ENCODE data around the gene ANKRD53. TPM values are rescaled to one million over a fixed set of nuclear protein-coding genes. Genes with fewer than 3 reads are reported as not detected.

Gene ANKRD53
- polyA plus RNA-seq, 1 donor from 2014 or later = not detected

GRCh38 chr2:70944111-70944690 lies 34.2 kb upstream of the ANKRD53 start:
- Histone ChIP-seq H3K27me3 (ENCODE audit: insufficient read depth, low read depth, low read length) (peaks cover 19% of the 10 kb centered on the region), H3K4me3 (ENCODE audit: low read length) (no peak overlapping the region), H3K9me3 (ENCODE audit: low read length) (no peaks in the 10 kb centered on the region), H3F3A (ENCODE audit: insufficient read depth, low read length, poor library complexity, severe bottlenecking) (no peaks in the 10 kb centered on the region), H2AFZ (ENCODE audit: low read depth, low read length) (no peak overlapping the region), H4K20me1 (ENCODE audit: insufficient read depth) (no peaks in the 10 kb centered on the region), H3K9me2 (ENCODE audit: insufficient read depth, low read length) (no peaks in the 10 kb centered on the region), H3K4me2 (ENCODE audit: low read length) (no peak overlapping the region), H3K36me3 (ENCODE audit: insufficient read depth, low read length) (no peaks in the 10 kb centered on the region), H3K9ac (ENCODE audit: low read length) (no peak overlapping the region), H3K27ac (ENCODE audit: low read length) (no peak overlapping the region), H3K79me2 (replicated peaks; ENCODE audit: insufficient read depth, low read length) (no peaks in the 10 kb centered on the region)
- no peak for TF ChIP-seq POLR2AphosphoS5 (IDR thresholded peaks at IDR 0.05)
- no peak for TF ChIP-seq RAD21 (conservative IDR thresholded peaks at IDR 0.05)
- no peak for TF ChIP-seq EP300 (conservative IDR thresholded peaks at IDR 0.05; ENCODE audit: poor library complexity, severe bottlenecking)
- TF ChIP-seq, protein P1, sequence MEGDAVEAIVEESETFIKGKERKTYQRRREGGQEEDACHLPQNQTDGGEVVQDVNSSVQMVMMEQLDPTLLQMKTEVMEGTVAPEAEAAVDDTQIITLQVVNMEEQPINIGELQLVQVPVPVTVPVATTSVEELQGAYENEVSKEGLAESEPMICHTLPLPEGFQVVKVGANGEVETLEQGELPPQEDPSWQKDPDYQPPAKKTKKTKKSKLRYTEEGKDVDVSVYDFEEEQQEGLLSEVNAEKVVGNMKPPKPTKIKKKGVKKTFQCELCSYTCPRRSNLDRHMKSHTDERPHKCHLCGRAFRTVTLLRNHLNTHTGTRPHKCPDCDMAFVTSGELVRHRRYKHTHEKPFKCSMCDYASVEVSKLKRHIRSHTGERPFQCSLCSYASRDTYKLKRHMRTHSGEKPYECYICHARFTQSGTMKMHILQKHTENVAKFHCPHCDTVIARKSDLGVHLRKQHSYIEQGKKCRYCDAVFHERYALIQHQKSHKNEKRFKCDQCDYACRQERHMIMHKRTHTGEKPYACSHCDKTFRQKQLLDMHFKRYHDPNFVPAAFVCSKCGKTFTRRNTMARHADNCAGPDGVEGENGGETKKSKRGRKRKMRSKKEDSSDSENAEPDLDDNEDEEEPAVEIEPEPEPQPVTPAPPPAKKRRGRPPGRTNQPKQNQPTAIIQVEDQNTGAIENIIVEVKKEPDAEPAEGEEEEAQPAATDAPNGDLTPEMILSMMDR (IDR thresholded peaks at IDR 0.05; ENCODE audit: poor library complexity, severe bottlenecking) = no peak
- no peak for TF ChIP-seq EZH2 (IDR thresholded peaks at IDR 0.05; ENCODE audit: borderline replicate concordance, insufficient read depth, low read length, poor library complexity, severe bottlenecking)
- TF ChIP-seq, protein P2, sequence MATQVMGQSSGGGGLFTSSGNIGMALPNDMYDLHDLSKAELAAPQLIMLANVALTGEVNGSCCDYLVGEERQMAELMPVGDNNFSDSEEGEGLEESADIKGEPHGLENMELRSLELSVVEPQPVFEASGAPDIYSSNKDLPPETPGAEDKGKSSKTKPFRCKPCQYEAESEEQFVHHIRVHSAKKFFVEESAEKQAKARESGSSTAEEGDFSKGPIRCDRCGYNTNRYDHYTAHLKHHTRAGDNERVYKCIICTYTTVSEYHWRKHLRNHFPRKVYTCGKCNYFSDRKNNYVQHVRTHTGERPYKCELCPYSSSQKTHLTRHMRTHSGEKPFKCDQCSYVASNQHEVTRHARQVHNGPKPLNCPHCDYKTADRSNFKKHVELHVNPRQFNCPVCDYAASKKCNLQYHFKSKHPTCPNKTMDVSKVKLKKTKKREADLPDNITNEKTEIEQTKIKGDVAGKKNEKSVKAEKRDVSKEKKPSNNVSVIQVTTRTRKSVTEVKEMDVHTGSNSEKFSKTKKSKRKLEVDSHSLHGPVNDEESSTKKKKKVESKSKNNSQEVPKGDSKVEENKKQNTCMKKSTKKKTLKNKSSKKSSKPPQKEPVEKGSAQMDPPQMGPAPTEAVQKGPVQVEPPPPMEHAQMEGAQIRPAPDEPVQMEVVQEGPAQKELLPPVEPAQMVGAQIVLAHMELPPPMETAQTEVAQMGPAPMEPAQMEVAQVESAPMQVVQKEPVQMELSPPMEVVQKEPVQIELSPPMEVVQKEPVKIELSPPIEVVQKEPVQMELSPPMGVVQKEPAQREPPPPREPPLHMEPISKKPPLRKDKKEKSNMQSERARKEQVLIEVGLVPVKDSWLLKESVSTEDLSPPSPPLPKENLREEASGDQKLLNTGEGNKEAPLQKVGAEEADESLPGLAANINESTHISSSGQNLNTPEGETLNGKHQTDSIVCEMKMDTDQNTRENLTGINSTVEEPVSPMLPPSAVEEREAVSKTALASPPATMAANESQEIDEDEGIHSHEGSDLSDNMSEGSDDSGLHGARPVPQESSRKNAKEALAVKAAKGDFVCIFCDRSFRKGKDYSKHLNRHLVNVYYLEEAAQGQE (IDR thresholded peaks at IDR 0.05; ENCODE audit: borderline replicate concordance) = no peak
- TF ChIP-seq MXI1 (conservative IDR thresholded peaks at IDR 0.05; ENCODE audit: poor library complexity, severe bottlenecking) = no peak
- no peak for TF ChIP-seq TAF1 (IDR thresholded peaks at IDR 0.05; ENCODE audit: low read depth)
- TF ChIP-seq SMC3 (conservative IDR thresholded peaks at IDR 0.05; ENCODE audit: poor library complexity) = no peak

- H3K36me3 ChIP-seq (ENCODE audit: insufficient read depth, low read length) = no peaks in the 10 kb centered on the region
- H3K79me2 ChIP-seq (replicated peaks; ENCODE audit: insufficient read depth, low read length) = no peaks in the 10 kb centered on the region
- H3K27ac ChIP-seq (ENCODE audit: low read length) = no peak overlapping the region
- H3K9ac ChIP-seq (ENCODE audit: low read length) = no peak overlapping the region
- no peaks in the 10 kb centered on the region for H3K9me3 ChIP-seq (ENCODE audit: low read length)
- no peak overlapping the region for H3K4me3 ChIP-seq (ENCODE audit: low read length)
- H3K27me3 ChIP-seq (ENCODE audit: insufficient read depth, low read depth, low read length) = peaks cover 23% of the 10 kb centered on the region
- no peak overlapping the region for H2AFZ ChIP-seq (ENCODE audit: low read depth, low read length)
- no peak overlapping the region for H3K4me2 ChIP-seq (ENCODE audit: low read length)
- H3F3A ChIP-seq (ENCODE audit: insufficient read depth, low read length, poor library complexity, severe bottlenecking) = no peaks in the 10 kb centered on the region
- TF ChIP-seq MXI1 (conservative IDR thresholded peaks at IDR 0.05; ENCODE audit: poor library complexity, severe bottlenecking) (no peak), EP300 (conservative IDR thresholded peaks at IDR 0.05; ENCODE audit: poor library complexity, severe bottlenecking) (no peak), POLR2AphosphoS5 (IDR thresholded peaks at IDR 0.05) (no peak), TAF1 (IDR thresholded peaks at IDR 0.05; ENCODE audit: low read depth) (no peak), SMC3 (conservative IDR thresholded peaks at IDR 0.05; ENCODE audit: poor library complexity) (peak; percentile 80), RAD21 (conservative IDR thresholded peaks at IDR 0.05) (peak; percentile 74), EZH2 (IDR thresholded peaks at IDR 0.05; ENCODE audit: borderline replicate concordance, insufficient read depth, low read length, poor library complexity, severe bottlenecking) (no peak)
- TF ChIP-seq, protein P1 (IDR thresholded peaks at IDR 0.05; ENCODE audit: poor library complexity, severe bottlenecking) = peak; percentile 79
- TF ChIP-seq, protein P2 (IDR thresholded peaks at IDR 0.05; ENCODE audit: borderline replicate concordance) = no peak
- no peaks in the 10 kb centered on the region for H3K9me2 ChIP-seq (ENCODE audit: insufficient read depth, low read length)
- no peaks in the 10 kb centered on the region for H4K20me1 ChIP-seq (ENCODE audit: insufficient read depth)
Measured at GRCh38 chr2:70946832-70947442, 31.5 kb upstream of the ANKRD53 start.

Measured in neural cell (in vitro differentiated cells).